Sigmoid colon (tissue), 3 donors: ENCODE measurements around the gene SULT1E1.

Experiments used
- CTCF ChIP-seq, 4 experiments: fragments of 450-650 bp in 3 of 4; fragments of 200-600 bp in 1 of 4; IDR thresholded peaks; one replicate each; pipeline ENCODE4 v1.5.1; 2016 to 2019; ENCODE audit warnings: antibody characterized with exemption in 4 of 4, mild to moderate bottlenecking in 3 of 4, moderate library complexity in 2 of 4
- POLR2A ChIP-seq, 2 donors: fragments of 450-650 bp; IDR thresholded peaks; one replicate each; pipeline ENCODE4 v1.6.1; 2016; ENCODE audit warnings: antibody characterized with exemption in 2 of 2, mild to moderate bottlenecking in 2 of 2, moderate library complexity in 2 of 2

- TF ChIP-seq CTCF (IDR thresholded peaks at IDR 0.05) (no peak), POLR2A (IDR thresholded peaks at IDR 0.05) (no peak)
These were observed 49.2 kb upstream of the SULT1E1 start for GRCh38 chr4:69909195-69909594.
